PC-3 (cell line): Measurements from ENCODE around the gene FILIP1L.

ENCODE experiments used
- EZH2phosphoT487 ChIP-seq: fragments of 300-600 bp; sonication (generic); IDR thresholded peaks from 2 replicates; pipeline ENCODE4 v1.6.1; 2018; ENCODE audit warnings: mild to moderate bottlenecking, antibody characterized with exemption, low read length, borderline replicate concordance
- TF ChIP-seq, protein P1 (sequence below): fragments of 300-600 bp; sonication (generic); conservative IDR thresholded peaks from 2 replicates; pipeline ENCODE4 v1.5.1; 2017; ENCODE audit warnings: antibody characterized with exemption, low read depth, mild to moderate bottlenecking, low read length

DNA sequence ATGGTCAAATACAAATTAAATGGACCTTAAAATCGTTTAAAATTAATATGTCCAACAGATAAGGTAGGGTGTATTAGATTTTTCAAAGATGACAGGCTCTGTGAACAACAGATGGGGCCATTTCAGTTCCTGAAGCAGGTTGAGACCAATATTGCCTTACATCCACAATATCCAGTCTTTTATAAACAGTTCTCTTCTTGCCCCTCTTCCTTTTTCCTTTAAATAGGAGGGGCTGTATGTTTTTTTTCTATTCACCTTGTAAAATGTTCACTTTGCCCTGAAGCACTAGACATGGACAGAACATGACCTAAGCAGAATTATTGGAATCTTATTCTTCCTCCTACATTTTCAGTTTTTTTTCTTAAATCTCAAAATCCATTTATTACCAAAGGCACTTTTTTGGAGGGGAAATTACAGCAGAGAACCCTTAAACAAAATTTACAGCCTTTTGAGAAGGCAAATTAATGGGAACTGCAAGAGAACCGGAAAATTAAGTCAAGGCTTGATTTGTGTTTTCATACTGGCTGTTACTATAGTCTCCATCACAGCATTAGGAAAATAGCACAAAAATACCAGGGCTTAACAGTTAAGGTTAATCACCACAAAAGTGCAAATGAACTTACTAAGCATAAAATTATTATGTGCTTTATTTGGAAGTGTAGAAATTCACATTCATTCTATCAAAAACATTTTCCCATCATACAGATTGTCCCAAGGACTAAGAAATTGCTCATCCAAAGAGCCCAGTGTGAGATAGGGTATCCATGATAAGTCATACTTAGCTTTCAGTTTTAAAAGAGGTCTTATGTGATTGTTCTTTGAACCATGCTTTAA, 240.8 kb downstream of the FILIP1L start:
- TF ChIP-seq, protein P1, sequence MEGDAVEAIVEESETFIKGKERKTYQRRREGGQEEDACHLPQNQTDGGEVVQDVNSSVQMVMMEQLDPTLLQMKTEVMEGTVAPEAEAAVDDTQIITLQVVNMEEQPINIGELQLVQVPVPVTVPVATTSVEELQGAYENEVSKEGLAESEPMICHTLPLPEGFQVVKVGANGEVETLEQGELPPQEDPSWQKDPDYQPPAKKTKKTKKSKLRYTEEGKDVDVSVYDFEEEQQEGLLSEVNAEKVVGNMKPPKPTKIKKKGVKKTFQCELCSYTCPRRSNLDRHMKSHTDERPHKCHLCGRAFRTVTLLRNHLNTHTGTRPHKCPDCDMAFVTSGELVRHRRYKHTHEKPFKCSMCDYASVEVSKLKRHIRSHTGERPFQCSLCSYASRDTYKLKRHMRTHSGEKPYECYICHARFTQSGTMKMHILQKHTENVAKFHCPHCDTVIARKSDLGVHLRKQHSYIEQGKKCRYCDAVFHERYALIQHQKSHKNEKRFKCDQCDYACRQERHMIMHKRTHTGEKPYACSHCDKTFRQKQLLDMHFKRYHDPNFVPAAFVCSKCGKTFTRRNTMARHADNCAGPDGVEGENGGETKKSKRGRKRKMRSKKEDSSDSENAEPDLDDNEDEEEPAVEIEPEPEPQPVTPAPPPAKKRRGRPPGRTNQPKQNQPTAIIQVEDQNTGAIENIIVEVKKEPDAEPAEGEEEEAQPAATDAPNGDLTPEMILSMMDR: no peak
- TF ChIP-seq EZH2phosphoT487: no peak
